Stomach (tissue), 4 donors: ENCODE results near the gene CALN1.

Source experiments
- EP300 ChIP-seq: sonication (generic); formaldehyde crosslinking; IDR thresholded peaks from one replicate; pipeline ENCODE4 v1.6.1; 2017; ENCODE audit warnings: antibody characterized with exemption
- POLR2A ChIP-seq, 4 donors: fragments of 450-650 bp; IDR thresholded peaks; one replicate each; pipeline ENCODE4 v1.6.1; 2016; ENCODE audit warnings: antibody characterized with exemption in 4 of 4, control low read depth in 2 of 4, mild to moderate bottlenecking in 1 of 4, moderate library complexity in 1 of 4
- POLR2AphosphoS5 ChIP-seq, 3 donors: sonication (generic); formaldehyde crosslinking; IDR thresholded peaks; one replicate each; pipeline ENCODE4 v1.6.1; 2016; ENCODE audit warnings: antibody characterized with exemption in 3 of 3
- TF ChIP-seq, protein P1 (sequence below), 7 experiments: fragments of 450-650 bp in 4 of 7; fragments of 200-600 bp in 3 of 7; sonication (generic) in 3 of 7; IDR thresholded peaks; one replicate each; pipeline ENCODE4 v1.5.1; 2016 to 2019; ENCODE audit warnings: antibody characterized with exemption in 7 of 7, control low read depth in 2 of 7, mild to moderate bottlenecking in 1 of 7

DNA sequence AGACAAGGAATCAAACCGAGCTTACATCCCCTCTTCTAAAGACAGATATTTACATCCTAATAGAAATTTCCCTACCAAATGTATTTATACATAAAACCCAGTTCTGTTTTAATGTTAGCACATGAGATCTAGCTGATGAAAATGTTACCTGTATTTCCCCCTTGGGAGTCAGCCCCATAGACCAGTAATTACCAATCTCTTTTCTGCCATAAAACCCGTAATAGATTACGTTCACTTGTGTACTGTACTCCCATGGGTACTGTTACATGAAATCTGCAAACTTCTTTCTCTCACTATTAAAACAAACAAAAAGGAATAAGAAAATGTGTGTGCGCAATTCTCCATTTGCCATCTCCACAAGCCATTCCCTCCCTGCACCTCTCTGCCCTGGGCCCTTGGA is 450.9 kb downstream of the CALN1 start:
- TF ChIP-seq, protein P1, sequence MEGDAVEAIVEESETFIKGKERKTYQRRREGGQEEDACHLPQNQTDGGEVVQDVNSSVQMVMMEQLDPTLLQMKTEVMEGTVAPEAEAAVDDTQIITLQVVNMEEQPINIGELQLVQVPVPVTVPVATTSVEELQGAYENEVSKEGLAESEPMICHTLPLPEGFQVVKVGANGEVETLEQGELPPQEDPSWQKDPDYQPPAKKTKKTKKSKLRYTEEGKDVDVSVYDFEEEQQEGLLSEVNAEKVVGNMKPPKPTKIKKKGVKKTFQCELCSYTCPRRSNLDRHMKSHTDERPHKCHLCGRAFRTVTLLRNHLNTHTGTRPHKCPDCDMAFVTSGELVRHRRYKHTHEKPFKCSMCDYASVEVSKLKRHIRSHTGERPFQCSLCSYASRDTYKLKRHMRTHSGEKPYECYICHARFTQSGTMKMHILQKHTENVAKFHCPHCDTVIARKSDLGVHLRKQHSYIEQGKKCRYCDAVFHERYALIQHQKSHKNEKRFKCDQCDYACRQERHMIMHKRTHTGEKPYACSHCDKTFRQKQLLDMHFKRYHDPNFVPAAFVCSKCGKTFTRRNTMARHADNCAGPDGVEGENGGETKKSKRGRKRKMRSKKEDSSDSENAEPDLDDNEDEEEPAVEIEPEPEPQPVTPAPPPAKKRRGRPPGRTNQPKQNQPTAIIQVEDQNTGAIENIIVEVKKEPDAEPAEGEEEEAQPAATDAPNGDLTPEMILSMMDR (IDR thresholded peaks at IDR 0.05): no peak
- TF ChIP-seq POLR2A (IDR thresholded peaks at IDR 0.05) (no peak), POLR2AphosphoS5 (IDR thresholded peaks at IDR 0.05) (no peak), EP300 (no peak)
